K562 treated with DMSO at 1 percent for 48 hours (cell line): Measurements from ENCODE around the gene ATP2B2. TPM values are rescaled to one million over a fixed set of nuclear protein-coding genes. Genes with fewer than 3 reads are reported as not detected.

Experiments used
- total RNA-seq: library from RNA; unstranded; fragments of 300-600 nt; gene quantifications from 2 replicates; pipeline ENCODE4 v1.2.3, GENCODE V29; 2022; ENCODE audit warnings: low replicate concordance; ENCODE audit errors: extremely low read depth

The ATP2B2 gene
- total RNA-seq = not detected in 2 replicates

DNA sequence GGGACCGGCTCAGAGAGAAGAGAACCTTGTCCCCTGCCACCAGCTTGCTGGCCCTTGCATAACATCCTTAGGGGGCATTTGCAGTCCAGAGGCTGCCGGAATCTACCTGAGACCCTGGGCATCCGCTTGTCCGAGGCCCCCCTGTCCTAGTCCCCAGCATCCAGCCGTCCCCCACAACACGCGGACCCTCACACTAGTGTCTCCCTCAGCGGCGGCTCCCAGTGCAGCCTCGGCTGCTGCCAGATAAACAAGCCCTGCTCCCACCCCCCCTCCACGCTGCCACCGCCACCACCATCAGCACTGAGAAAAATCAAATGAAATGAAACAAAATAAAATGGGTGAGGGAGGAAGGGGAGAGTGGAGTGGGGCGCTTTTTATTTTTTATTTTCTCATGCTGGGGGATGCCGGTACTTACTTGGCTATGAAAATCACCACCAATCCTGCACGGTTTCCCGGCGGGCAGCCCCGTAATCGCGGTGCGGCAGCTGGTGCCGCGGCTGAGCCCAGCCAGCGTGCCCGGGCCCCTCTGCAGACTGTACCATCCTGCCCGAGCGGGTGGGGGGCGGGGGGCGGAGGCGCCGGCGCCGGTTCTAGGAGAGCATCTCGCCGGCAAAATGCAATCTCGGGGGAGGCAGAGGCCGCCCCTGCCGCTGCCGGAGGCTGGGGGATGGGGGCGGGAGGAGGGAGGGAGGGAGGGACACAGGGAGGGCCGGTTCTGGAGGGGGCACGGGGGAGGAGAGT, at the start of gene ATP2B2:
Gene ATP2B2 (minus strand): TSS at position 537 of the 741 bp plus-strand sequence. CDS start 56,043 bp downstream, outside the sequence.

DNA sequence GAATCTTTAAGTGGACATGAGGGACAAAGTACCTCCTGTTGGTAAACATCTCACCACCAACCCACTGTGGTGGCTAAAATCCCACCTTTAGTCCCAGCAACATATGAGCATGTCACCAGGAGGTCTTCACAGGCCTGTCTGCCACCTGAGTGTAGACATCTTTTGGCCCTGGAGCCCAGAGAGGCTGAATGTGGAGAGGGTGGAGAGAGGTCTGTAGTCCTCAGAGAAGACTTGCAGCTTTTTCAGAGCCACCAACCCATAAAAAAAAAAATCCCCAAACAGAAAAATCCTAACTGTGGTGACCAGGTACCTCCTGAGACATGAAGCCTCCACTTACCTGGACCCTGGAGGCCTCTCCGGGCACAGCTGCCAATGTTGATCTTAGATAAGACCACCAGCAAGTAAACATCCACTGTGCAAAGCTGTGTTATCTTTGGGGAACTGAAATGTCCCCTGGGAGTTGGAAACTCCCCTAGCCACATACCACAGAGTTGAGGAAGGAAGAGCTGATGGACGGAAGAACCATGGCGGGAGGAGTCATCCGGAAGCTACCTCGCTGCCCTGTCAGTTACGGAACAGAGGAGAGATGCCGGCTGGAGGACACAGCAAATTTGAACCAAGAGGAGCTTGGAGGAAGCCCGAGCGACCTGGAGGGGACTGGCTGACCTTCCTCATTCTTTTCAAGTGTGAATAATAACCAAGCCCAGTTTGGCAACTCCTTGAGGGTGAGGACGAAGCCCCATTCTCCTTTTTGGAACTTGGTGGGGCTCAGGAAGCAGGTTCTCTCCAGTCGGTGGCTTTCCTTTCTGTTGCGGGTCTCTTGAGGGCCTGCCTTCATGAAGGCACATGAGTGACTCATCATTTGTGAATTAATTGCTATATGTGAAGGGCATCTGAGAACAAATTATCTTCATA, 212.6 kb downstream of the ATP2B2 start, which contains the start of gene GHRL:
Gene GHRL (minus strand): TSS at position 443 of the 915 bp plus-strand sequence. CDS start 2,767 bp downstream, outside the sequence.

Other genes starting within 250 kb of the ATP2B2 start
- gene GHRL, start 212.6 kb downstream of the ATP2B2 start, total RNA-seq = not detected in 2 replicates
- not detected in 2 replicates for gene SEC13, start 184.5 kb downstream of the ATP2B2 start, total RNA-seq